Activated naive CD8-positive, alpha-beta T cell treated with anti-CD3 and anti-CD28 coated beads for 36 hours (primary cell): ENCODE results near the gene NLRP3. TPM values are rescaled to one million over a fixed set of nuclear protein-coding genes. Genes with fewer than 3 reads are reported as not detected.
"Not testable (repeated sequence)": the region's sequence is repeated elsewhere in the genome, so short reads cannot be mapped to it uniquely, and the experiment has no call there.

Experiments used
- DNase-seq: peaks from one replicate; pipeline ENCODE4 v3.0.0; 2021
- H3K27ac Mint-ChIP-seq: one replicate; pipeline ENCODE4 v1.8.0; 2022; ENCODE audit warnings: mild to moderate bottlenecking, moderate library complexity, mixed read lengths
- H3K27me3 Mint-ChIP-seq: one replicate; pipeline ENCODE4 v1.8.0; 2022; ENCODE audit warnings: mild to moderate bottlenecking, mixed read lengths
- H3K36me3 Mint-ChIP-seq: one replicate; pipeline ENCODE4 v1.8.0; 2021; ENCODE audit warnings: mild to moderate bottlenecking, mixed read lengths
- H3K4me1 Mint-ChIP-seq: one replicate; pipeline ENCODE4 v1.8.0; 2021; ENCODE audit warnings: mixed read lengths
- H3K4me3 Mint-ChIP-seq: one replicate; pipeline ENCODE4 v1.8.0; 2022; ENCODE audit warnings: mild to moderate bottlenecking, moderate library complexity, mixed read lengths
- H3K9me3 Mint-ChIP-seq: one replicate; pipeline ENCODE4 v1.8.0; 2022; ENCODE audit warnings: mixed read lengths
- total RNA-seq, 2 experiments: library from RNA; stranded (reverse); gene quantifications; one replicate each; pipeline ENCODE4 v1.2.3, GENCODE V29; 2021

The NLRP3 gene
- total RNA-seq, result 1 to 10 TPM; 8.5 to 9.1 TPM

DNA sequence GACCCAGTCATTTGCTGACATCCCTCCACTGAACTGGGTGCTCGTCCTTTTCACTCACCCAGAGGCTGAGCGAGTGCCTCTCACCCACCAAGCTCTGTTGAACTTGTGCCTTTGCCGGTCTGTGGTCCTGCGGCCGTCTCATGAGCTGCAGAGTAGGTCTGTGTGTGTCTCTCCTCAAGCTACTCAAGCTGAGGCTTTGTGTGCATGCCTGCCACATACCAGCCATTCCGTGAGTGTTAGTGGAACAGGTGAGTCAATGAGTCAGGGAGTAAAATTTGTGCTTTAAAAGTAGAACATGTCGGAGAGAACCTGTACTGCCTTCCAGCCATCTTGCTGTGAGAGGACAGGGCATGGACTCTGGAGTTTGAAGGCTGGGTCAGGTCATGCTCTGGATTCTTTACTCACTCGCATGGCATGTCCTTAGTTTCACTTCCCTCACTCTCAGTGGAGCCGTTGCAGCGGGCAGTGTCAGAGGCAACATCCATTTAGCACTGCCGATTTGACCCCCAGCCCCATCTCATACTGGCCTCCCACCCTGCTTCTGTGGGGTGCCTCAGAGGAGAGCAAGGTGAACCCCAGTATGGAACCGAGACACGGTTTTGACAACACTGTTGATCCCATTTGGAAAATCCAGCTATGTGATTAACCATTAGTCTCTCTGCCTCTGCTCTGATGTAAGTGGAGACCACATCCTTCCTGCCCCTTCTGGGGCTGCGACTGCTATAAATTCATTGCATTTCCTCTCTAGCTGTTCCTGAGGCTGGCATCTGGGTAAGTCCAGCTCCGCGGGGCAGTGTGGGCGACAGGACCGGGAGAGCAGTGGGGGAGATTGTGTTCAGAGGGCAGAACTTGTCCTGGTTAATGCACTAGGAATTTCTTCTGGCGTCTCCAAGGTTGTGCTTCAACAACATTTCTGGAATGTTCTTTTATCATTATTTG, at the start of gene NLRP3:
NLRP3 (plus strand) TSS at position 751 of the 939 bp plus-strand sequence. CDS start 2,628 bp downstream, outside the sequence.
- DNase-seq, result peak; percentile 45
- H3K4me1 Mint-ChIP-seq, result peaks cover 52% of the 10 kb centered on the region
- peak within 1 kb of the TSS; percentile 85 for H3K27ac Mint-ChIP-seq
- peak within 1 kb of the TSS; percentile 84 for H3K4me3 Mint-ChIP-seq
- peaks cover 30% of the 10 kb centered on the region for H3K36me3 Mint-ChIP-seq
- H3K9me3 Mint-ChIP-seq, result no peaks in the 10 kb centered on the region
- H3K27me3 Mint-ChIP-seq, result no peaks in the 10 kb centered on the region

DNA sequence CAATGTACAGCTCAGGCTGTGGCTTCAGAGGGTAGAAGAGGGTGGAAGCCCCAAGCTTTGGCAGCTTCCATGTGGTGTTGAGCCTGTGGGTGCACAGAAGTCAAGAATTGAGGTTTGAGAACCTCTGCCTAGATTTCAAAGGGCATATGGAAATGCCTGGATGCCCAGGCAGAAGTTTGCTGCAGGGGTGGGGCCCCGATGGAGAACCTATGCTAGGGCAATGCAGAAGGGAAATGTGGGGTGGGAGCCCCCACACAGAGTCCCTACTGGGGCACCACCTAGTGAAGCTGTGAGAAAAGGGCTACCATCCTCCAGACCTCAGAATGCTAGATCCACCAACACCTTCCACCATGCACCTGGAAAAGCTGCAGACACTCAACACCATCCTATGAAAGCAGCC, 49.6 kb upstream of the NLRP3 start:
- not testable (repeated sequence) for DNase-seq, H3K36me3 Mint-ChIP-seq, H3K4me1 Mint-ChIP-seq, H3K9me3 Mint-ChIP-seq, H3K27ac Mint-ChIP-seq, H3K4me3 Mint-ChIP-seq
- H3K27me3 Mint-ChIP-seq, result peaks cover 53% of the 10 kb centered on the region

DNA sequence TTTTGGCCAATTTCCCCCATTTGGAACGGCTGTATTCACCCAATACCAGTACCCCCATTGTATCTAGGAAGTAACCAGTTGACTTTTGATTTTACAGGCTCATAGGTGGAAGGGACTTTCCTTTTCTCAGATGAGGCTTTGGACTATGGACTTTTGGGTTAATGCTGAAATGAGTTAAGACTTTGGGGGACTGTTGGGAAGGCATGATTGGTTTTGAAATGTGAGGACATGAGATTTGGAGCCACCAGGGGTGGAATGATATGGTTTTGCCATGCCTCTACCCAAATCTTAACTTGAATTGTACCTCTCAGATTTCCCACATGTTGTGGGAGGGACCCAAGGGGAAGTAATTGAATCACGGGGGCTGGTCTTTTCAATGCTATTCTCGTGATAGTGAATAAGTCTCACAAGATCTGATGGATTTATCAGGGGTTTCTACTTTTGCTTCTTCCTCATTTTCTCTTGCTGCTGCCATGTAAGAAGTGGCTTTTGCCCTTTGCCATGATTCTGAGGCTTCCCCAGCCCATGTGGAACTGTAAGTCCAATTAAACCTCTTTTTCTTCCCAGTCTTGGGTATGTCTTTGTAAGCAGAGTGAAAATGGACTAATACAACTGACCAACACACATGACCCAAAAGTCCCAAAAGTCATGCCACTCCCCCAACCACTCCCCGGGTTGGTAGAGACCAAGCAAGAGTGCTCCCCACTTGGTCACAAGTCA, 48.9 kb upstream of the NLRP3 start:
- Mint-ChIP-seq H3K36me3 (no peaks in the 10 kb centered on the region), H3K9me3 (no peaks in the 10 kb centered on the region), H3K4me1 (no peaks in the 10 kb centered on the region)

DNA sequence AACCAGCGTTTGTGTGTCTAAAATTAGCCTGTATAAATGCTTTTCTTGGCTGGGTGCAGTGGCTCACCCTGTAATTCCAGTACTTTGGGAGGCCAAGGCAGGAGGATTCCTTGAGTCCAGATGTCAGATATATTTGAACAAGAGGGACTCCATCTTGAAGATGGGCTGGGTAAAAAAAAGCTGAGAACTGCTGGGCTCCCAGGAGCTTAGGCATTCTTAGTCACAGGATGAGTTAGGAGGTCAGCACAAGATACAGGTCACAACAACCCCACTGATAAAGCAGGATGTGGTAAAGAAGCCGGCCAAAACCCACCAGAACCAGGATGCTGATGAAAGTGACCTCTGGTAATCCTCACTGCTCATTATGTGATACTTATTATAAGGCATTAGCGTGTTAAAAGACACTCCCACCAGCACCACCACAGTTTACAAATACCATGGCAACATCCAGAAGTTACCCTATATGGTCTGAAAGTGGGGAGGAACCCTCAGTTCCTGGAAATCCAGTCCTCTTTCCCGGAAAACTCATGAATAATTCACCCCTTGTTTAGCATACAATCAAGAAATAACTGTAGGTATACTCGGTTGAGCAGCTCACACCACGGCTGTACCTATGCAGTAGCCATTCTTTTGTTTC, 48.1 kb upstream of the NLRP3 start:
- Mint-ChIP-seq H3K27me3 (peaks cover 52% of the 10 kb centered on the region), H3K27ac (no peak overlapping the region), H3K9me3 (no peaks in the 10 kb centered on the region), H3K4me3 (no peak overlapping the region), H3K4me1 (no peaks in the 10 kb centered on the region), H3K36me3 (no peaks in the 10 kb centered on the region)
- no peak for DNase-seq

More for the DNA sequence above, 48.9 kb upstream of the NLRP3 start:
- DNase-seq, result no peak
- Mint-ChIP-seq H3K4me3 (no peak overlapping the region), H3K27ac (no peak overlapping the region), H3K27me3 (peaks cover 51% of the 10 kb centered on the region)

DNA sequence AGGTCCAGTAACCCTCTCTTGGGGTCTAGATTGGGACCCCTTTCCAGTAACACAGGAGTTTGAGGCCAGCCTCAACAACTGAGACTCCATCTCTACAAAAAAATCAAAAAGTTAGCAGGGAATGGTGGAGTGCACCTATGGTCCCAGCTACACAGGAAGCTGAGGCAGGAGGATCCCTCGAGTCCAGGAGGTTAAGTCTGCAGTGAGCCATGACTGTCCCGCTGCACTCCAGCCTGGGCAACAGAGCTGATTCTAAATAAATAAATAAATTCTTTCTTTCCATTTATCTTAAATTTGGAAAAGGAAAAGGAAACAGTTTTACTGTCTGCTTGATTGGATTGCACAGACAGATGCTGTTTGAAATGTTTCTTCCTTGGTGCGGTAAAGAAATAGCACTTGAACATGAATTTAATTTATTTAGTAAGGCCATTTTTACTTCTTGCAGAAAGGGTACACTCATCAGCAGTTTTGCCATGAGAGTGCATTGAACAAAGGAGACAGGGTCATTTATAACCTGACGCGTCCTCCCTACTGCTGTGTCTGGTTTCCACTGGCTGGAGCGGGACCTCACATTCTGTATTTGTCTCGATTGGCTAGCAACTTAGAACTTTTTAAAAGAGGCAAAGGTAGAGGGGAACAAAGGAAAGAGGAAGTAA, 47.4 kb upstream of the NLRP3 start:
- H3K27me3 Mint-ChIP-seq, result peaks cover 46% of the 10 kb centered on the region
- H3K9me3 Mint-ChIP-seq, result no peaks in the 10 kb centered on the region
- no peak overlapping the region for H3K27ac Mint-ChIP-seq
- no peak overlapping the region for H3K4me3 Mint-ChIP-seq
- H3K4me1 Mint-ChIP-seq, result no peaks in the 10 kb centered on the region
- DNase-seq, result no peak
- no peaks in the 10 kb centered on the region for H3K36me3 Mint-ChIP-seq

DNA sequence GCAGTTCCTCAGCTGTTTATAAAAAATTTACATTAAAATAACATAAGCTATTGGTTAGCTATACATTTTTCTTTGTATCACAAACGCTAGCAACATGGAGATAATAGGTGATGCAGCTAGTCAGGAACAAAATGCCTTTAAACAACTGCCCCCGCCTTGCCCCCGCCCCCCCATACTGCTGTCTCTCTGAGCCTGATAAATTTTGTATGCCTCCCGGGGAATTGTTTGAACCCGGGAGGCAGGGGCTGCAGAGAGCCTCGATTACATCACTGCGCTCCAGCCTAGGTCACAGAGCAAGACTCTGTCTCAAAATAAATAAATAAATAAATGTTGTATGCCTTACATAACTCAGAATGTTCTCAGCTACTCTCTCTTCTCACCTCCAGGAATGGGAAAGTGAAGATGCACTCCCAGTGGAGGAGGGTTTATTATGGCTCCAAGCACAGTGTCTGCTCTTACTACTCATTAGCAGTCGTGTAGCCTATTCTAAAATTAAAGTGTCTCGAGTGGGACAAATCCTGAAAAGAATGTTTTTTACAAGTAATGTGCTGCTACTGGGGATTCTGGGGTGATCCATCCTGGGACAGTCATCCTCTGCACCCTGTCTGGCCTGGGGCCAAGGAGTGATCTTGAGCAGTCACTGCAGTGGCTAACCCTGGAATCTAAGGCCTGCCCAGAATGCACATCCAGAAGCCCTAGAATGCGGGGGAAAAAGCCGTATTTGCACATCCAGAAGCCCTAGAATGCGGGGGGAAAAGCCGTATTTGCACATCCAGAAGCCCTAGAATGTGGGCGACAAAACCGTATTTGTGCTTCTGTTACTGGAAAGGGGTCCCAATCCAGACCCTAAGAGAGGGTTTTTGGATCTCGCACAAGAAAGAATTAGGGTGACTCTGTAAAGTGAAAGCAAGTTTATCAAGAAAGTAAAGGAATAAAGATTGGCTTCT, 44.9 kb upstream of the NLRP3 start:
- no peak for DNase-seq
- H3K27ac Mint-ChIP-seq, result no peak overlapping the region
- H3K36me3 Mint-ChIP-seq, result no peaks in the 10 kb centered on the region
- H3K4me3 Mint-ChIP-seq, result no peak overlapping the region
- peaks cover 27% of the 10 kb centered on the region for H3K27me3 Mint-ChIP-seq
- no peaks in the 10 kb centered on the region for H3K9me3 Mint-ChIP-seq
- peaks cover 2% of the 10 kb centered on the region for H3K4me1 Mint-ChIP-seq

DNA sequence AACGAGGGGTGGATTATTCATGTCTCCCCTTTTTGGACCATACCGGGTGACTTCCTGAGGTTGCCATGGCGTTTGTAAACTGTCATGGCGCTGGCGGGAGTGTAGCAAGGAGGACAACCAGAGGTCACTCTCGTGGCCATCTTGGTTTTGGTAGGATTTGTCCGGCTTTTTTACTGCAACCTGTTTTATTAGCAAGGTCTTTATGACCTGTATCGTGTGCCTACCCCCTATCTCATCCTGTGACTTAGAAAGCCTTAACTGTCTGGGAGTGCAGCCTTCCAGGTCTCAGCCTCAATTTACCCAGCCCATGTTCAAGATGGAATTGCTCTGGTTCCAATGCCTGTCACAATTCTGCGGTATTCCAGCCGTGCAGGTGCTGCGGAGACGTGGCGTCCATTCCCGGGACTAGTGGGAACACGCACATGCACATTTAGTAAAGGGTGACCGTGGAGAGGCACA, 44.1 kb upstream of the NLRP3 start:
- DNase-seq, result no peak
- no peaks in the 10 kb centered on the region for H3K36me3 Mint-ChIP-seq
- no peak overlapping the region for H3K4me3 Mint-ChIP-seq
- peaks cover 2% of the 10 kb centered on the region for H3K4me1 Mint-ChIP-seq
- no peaks in the 10 kb centered on the region for H3K9me3 Mint-ChIP-seq
- H3K27me3 Mint-ChIP-seq, result peaks cover 22% of the 10 kb centered on the region
- H3K27ac Mint-ChIP-seq, result no peak overlapping the region

DNA sequence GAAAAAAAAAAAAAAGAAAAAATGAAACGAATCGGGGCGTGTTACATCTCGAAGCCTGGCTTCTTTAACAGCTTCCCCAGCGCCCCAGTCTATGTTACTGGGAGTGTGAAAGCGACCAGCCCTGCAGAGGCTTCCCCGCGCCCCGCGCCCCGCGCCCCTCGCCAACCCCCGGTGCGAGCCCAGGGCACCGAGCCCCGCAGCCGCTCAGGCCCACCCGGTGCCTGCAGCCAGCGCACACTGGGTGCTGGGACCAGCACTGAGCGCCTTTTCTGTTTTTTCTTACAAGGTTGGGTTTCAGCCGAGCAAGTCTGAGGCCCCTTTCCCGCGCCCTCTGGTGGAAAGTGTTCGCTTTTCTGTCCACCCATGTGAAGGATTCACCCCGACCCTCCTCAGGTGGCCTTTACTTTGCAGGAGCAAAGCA, 42.2 kb upstream of the NLRP3 start:
- H3K4me1 Mint-ChIP-seq, result peaks cover 2% of the 10 kb centered on the region
- H3K4me3 Mint-ChIP-seq, result no peak overlapping the region
- DNase-seq, result peak; percentile 55
- peaks cover 6% of the 10 kb centered on the region for H3K27me3 Mint-ChIP-seq
- H3K27ac Mint-ChIP-seq, result no peak overlapping the region
- no peaks in the 10 kb centered on the region for H3K36me3 Mint-ChIP-seq
- H3K9me3 Mint-ChIP-seq, result no peaks in the 10 kb centered on the region

DNA sequence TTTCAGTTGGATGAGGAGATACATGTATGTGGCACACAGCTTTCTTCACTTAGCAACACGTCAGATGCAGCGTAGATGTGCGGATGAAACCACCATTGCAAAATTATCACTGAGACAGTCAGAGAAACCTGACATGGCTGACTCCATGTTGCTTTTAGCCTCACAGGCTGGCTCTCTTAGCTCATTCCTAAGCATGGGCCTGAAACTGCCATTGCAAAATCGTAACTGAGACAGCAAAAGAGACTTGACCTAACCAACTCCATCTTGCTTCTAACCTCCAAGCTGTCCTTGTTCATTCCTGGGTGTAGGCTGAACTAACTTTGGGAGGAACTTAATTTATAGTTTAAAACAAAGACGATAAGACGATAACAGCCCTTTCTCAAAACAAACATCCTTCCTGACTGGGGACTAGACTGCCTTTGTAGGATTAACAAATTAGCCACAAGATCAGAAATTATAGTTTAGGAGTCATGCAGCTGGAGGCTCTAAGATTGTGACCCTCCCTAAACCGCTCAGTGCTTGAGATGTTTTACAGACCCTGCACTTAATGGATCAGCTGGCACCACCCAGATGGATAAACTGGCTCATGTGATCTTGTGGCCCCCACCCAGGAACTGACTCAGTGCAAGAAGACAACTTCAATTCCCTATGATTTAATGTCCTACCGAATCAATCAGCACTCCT, 41.2 kb upstream of the NLRP3 start:
- not testable (repeated sequence) for H3K27ac Mint-ChIP-seq, H3K4me1 Mint-ChIP-seq, H3K9me3 Mint-ChIP-seq, H3K4me3 Mint-ChIP-seq, H3K27me3 Mint-ChIP-seq, DNase-seq, H3K36me3 Mint-ChIP-seq

DNA sequence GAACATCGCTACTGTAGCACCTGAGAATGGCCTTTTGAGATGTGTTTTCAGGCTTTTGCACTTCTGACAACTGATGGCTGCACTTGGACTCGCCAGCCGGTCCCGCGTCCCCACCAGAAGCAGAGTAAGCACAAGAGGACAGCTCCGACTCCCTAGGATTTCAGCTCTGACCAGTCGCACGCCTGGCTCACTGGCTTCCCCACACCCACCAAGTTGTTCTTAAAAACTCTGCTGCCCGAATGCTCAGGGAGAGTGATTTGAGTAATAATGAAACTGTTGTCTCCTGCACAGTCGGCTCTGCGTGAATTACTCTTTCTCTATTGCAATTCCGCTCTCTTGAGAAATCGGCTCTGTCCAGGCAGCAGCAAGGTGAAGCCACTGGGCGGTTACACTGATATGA, 40.2 kb upstream of the NLRP3 start:
- Mint-ChIP-seq H3K27ac (no peak overlapping the region), H3K4me3 (no peak overlapping the region), H3K4me1 (peaks cover 2% of the 10 kb centered on the region), H3K36me3 (no peaks in the 10 kb centered on the region), H3K27me3 (peaks cover 6% of the 10 kb centered on the region), H3K9me3 (no peaks in the 10 kb centered on the region)
- DNase-seq, result no peak

DNA sequence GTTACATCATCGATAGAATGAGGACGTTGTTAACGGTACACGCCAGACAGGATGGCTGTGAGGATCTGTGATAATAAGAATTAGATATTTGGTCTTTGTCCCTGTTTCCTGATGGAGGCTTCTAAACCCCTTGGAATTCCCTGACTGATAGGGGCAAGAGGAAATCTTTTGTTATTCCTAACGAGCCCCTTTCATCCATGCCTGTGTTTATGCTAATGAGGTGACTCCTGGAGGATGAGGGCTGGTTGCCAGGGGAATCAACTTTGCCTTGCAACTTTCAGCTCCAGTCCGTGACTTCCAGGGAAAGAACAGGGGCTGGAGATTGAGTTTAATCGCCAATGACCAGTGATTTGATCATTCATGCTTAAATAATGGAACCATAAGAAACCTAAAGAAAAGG, 39.3 kb upstream of the NLRP3 start:
- DNase-seq, result no peak
- Mint-ChIP-seq H3K36me3 (no peaks in the 10 kb centered on the region), H3K4me1 (peaks cover 2% of the 10 kb centered on the region), H3K27me3 (peaks cover 9% of the 10 kb centered on the region), H3K4me3 (no peak overlapping the region), H3K9me3 (no peaks in the 10 kb centered on the region), H3K27ac (no peak overlapping the region)

DNA sequence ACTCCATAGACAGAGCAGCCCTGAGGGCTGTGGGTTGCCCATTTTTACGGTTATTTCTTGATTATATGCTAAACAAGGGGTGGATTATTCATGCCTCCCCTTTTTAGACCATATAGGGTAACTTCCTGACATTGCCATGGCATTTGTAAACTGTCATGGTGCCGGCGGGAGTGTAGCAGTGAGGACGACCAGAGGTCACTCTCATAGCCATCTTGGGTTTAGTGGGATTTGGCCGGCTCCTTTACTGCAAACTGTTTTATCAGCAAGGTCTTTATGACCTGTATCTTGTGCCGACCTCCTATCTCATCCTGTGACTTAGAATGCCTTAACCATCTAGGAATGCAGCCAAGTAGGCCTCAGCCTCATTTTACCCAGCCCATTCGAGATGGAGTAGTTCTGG, 38.3 kb upstream of the NLRP3 start:
- H3K9me3 Mint-ChIP-seq, H3K27me3 Mint-ChIP-seq, DNase-seq, H3K4me1 Mint-ChIP-seq, H3K27ac Mint-ChIP-seq, H3K4me3 Mint-ChIP-seq, H3K36me3 Mint-ChIP-seq: not testable (repeated sequence)

DNA sequence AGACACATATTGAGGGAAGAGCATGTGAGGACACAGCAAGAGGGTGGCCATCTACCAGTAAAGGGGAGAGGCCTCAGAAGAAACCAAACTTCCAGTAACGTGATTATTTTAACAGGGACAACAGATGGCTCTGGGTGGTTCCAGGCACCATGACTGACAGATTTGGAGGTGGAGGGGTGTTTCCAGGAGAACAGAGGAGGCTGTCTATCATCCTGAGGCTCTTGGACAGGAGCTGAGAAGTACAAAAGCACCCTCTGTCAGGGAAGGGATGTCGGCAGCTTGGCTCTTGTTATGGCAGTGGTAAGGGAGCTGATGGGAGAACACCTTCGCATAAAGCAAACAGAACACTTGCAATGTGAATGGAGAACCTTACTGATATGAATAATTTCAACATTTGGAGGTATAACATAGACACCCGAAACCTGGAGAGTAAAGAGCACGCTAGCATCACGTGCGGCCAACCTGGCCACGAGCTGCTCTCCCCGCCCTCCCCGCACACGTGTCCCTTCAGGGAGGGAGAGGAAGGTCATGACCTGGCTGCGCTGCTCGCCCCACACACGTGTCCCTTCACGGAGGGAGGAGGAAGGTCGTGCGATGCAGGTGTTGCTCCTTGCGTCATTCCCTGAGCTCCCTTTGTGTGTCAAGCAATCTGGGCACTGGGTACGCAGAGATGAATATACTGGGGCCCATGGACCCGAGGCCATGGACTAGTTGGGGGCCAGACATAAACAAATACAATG, 37.5 kb upstream of the NLRP3 start:
- H3K9me3 Mint-ChIP-seq, result no peaks in the 10 kb centered on the region
- DNase-seq, result no peak
- H3K27ac Mint-ChIP-seq, result no peak overlapping the region
- H3K4me1 Mint-ChIP-seq, result peaks cover 2% of the 10 kb centered on the region
- H3K36me3 Mint-ChIP-seq, result no peaks in the 10 kb centered on the region
- no peak overlapping the region for H3K4me3 Mint-ChIP-seq
- H3K27me3 Mint-ChIP-seq, result peaks cover 3% of the 10 kb centered on the region
